HG03060 (cell line): ENCODE data around the gene A1CF.

Experiments used
- ATAC-seq: cut with Tn5 transposase; IDR thresholded peaks from one replicate; pipeline ENCODE4 v1.9.1; 2021; ENCODE audit warnings: low read depth, moderate number of reproducible peaks; ENCODE audit not compliant: unreplicated experiment

Gene A1CF

DNA sequence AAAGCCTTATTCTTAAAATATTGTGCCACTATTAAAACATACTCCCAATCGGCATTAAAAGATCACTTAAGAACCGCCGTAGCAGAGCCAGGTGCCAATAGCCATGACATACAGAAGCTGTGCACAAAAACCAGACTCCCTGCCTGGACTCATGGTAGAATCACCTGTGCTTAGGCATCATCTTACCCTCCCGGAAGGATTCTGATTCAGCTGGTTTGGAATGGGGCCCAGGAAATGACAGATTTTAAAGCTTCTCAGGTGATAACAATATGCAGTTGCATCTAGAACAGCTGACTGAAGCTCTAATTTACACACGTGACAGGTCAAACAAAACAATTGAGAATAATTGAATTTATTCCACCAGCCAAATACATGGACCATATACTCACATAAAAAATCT is 10.7 kb downstream of the A1CF start:
- ATAC-seq, result no peak

- no peak for ATAC-seq
Measured at GRCh38 chr10:50866317-50866716, 19.1 kb downstream of the A1CF start.

- ATAC-seq, result no peak
Measured at GRCh38 chr10:50862719-50863118, 22.7 kb downstream of the A1CF start.

GRCh38 chr10:50861370-50861769 is 24.1 kb downstream of the A1CF start:
- ATAC-seq, result no peak

- ATAC-seq, result no peak
Measured at GRCh38 chr10:50857579-50857978, 27.8 kb downstream of the A1CF start.

GRCh38 chr10:50855461-50855860 is 30.0 kb downstream of the A1CF start:
- ATAC-seq, result no peak

DNA sequence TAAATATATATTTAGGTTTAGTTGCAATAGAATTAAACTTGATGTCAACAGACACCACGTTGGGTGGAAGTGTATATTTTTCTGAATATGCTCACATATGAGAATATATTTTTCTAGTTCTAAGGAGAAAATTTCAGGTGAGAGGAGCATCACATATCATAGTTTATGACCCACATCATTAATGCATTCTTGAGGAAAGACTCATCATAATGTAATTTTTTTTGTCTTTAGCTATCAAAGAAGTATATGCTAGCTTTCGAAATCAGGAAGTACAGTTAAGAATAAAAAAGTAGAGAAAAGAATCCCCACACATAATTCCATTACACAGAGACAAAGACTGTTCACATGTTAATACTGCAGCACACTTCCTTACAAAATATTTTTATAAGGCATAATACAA is 30.4 kb downstream of the A1CF start:
- no peak for ATAC-seq

- no peak for ATAC-seq
Measured at GRCh38 chr10:50853557-50853956, 31.9 kb downstream of the A1CF start.

- ATAC-seq, result no peak
Measured at GRCh38 chr10:50851884-50852671, 33.3 kb downstream of the A1CF start.

- ATAC-seq, result no peak
Measured at GRCh38 chr10:50850578-50851230, 34.7 kb downstream of the A1CF start.

DNA sequence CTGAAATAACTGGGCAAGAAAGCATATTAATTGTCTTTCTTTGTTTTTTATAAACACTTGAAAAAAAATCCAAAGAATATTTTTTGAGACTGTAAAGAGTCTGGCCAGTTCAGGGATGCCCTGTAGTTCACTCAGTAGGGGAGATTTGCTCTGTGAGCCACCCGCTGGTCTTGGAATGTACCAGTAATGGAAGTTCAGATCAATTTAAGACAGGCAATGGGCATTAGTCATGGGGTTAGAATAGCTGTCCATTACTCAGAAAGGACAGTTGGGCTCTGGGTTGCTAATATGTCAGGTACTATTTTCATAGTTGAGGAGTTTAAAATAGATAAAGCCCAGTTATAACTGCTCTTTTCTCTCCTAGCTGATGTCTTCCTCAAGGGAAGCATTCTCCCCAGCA is 38.7 kb downstream of the A1CF start:
- ATAC-seq, result no peak

DNA sequence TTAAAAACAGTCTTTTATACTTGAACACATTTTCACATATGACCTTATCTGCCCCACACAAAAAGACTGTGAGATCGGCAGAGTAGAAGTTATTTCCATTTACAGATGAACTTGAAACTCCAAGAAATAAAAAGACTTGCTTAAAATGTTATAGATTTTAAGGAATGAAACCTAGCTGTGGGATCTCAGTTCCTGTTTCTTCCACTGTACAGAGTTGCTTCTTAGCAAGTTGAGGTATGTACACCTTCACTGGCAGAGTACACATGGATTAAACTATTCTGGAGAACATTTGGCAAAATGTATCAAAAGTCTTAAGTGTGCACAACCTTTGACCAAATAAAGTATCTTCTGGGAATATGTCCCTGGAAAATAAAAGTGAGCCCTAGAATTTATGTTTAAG is 48.3 kb downstream of the A1CF start:
- ATAC-seq, result no peak

GRCh38 chr10:50832171-50832751 is 53.2 kb downstream of the A1CF start:
- ATAC-seq, result no peak

DNA sequence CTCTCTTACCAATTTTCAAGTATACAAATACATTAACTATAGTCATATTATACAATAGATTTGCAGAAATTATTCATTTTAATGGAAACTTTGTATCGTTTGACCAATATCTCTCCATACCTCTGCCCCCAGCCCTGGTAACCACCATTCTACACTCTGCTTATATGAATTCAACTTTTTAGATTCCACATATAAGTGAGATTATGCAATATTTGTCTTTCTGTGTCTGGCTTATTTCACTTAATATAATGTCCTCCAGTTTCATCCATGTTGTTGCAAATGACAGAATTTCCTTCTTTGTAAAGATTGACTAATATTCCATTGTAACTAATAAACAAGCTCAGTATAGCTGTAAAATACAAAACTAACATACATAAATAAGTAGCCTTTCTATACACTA is 55.4 kb downstream of the A1CF start:
- no peak for ATAC-seq

GRCh38 chr10:50824782-50825181 is 60.6 kb downstream of the A1CF start:
- ATAC-seq, result no peak

DNA sequence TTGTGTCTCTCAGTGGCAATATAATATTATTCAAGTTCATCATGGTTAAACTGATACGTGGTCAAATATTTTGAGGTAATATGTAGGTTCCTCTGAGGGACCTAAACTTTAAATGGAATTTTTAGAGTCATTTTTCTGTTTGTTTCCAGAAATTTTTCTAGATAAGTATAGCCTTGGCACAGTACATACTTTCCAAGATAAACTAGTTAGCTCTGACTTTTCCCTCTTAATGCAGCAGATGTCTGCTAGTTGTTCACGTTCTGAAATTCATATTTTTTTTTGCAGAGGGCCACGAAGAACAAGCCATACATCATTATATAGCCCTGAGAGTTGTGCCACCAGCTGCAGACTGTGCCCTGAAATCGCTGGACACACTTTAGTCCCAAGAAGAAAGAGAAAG is 61.6 kb downstream of the A1CF start:
- ATAC-seq, result no peak

GRCh38 chr10:50809596-50809995 is 75.8 kb downstream of the A1CF start:
- no peak for ATAC-seq

DNA sequence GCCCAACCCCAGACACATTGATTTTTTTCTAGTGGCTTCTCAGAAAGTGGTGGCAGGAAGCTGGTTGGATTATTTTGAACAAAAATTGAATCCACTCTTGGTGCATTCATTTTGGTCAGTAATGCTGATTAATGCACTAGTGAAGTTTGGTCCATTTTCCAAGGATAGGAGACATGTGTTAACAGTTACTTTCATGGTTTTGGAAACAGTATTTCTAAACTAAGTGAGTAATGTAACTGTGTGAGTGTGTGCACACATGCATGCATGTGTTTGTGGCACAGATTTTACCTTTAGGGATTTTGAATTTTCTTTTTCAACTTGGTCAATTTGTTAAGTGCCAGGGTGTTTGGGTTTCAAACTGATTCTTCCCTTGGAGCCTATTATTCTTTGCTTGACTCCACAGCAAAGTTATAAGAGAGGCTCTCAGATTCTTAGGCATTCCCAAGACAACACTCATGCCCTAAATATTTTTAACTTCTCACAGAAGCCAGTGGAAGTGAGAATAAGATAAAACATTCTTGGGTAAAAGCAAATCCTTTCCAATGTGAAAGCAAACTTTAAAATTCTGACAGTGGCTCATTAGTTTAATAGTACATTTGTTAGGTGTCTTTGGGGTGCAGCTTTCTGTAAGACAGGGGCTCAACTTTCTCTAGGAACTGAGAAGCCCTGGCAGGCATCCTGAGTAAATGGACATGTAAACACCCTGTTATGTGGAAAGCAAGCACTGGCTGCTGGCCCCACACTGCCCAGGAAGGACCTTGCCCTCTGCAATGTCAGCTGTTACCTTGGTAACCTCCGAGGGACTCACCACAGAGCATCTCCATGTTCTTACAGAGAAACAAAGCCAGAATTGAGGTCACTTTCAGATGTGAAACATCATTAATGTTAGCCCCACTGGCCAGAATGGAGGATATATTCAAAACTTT is 77.3 kb downstream of the A1CF start:
- no peak for ATAC-seq

DNA sequence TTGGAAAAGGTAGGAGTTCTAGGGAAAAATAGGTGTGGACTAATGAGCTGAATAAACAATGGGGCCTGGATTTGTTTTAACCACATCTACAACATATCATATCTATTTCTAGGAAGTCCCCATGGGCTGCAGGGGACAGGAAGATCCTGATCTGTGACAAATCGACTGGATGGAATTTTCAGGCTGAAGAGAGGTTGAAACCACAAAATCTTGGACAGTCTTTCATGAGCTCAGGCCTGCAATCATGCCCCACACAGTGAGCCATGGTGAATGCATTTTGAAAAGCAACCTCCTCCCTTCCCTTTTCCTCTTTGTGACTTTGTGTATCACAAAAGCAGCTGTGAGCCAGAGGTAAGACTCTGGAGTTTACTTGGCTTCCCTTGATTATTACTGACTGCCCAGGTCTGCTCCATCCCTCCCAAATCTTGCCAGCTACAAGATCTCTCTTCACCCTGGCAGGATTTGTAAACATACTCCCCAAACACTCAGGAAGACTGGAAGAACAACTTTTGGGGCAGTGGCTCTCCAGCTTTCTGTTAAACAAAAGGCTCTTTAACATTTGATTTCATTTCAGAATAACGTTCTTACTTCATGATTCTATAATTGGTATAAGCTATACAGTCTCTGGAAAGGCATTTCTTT is 79.3 kb downstream of the A1CF start:
- no peak for ATAC-seq

DNA sequence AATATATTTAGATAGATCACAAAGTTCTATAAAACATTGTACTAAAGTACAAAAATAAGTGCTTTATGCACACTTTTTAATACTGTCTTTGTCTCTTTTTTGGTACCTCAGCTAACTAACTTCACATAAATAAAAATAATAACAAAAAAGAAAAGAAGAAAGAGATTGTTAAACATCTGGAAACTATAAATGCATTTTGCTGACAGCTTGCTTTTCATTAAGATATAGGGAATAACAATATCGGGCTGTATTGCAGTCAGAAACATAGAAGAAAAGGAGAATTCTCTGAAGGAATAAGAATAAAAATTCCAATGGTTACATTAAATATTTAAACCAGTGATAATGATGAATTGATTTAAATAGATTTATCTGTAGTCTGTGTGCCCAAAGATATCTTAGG is 85.8 kb downstream of the A1CF start:
- no peak for ATAC-seq
